ENCODE data around the gene GRAMD1B.

Gene GRAMD1B

DNA sequence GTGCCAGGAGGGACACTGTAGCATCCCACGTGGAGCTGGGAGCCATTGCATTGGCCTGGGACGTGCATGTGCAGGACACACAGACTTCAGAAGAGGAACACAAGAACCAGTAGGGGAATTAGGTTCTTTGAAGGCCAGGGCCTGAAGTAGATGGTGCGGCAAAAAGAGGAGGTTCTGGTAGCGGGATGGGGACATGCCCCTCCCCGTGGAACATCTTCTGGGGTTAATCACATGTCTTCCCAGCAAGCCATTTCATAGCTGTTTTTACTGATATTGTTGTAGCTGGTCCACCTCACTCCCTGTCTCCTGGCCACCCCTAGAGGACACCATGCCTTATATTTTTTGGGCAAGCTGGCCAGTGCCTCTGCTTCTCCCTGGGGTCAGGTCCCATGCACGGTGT, 150.1 kb downstream of the GRAMD1B start:
- peaks cover 8% of the 10 kb centered on the region for H3K4me1 ChIP-seq (ENCODE audit: insufficient read depth, low read length, poor library complexity, severe bottlenecking)
- no peaks in the 10 kb centered on the region for H3K79me2 ChIP-seq (ENCODE audit: insufficient read depth, low read length)
- no peaks in the 10 kb centered on the region for H3K9me3 ChIP-seq (ENCODE audit: insufficient read depth, low read depth, low read length)
- TF ChIP-seq, protein P1, sequence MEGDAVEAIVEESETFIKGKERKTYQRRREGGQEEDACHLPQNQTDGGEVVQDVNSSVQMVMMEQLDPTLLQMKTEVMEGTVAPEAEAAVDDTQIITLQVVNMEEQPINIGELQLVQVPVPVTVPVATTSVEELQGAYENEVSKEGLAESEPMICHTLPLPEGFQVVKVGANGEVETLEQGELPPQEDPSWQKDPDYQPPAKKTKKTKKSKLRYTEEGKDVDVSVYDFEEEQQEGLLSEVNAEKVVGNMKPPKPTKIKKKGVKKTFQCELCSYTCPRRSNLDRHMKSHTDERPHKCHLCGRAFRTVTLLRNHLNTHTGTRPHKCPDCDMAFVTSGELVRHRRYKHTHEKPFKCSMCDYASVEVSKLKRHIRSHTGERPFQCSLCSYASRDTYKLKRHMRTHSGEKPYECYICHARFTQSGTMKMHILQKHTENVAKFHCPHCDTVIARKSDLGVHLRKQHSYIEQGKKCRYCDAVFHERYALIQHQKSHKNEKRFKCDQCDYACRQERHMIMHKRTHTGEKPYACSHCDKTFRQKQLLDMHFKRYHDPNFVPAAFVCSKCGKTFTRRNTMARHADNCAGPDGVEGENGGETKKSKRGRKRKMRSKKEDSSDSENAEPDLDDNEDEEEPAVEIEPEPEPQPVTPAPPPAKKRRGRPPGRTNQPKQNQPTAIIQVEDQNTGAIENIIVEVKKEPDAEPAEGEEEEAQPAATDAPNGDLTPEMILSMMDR (conservative IDR thresholded peaks at IDR 0.05; ENCODE audit: low read length) = no peak
- no peak for TF ChIP-seq EZH2phosphoT487 (IDR thresholded peaks at IDR 0.05; ENCODE audit: borderline replicate concordance)
- H3F3A ChIP-seq (ENCODE audit: low read depth) = no peaks in the 10 kb centered on the region
- no peaks in the 10 kb centered on the region for H4K20me1 ChIP-seq (ENCODE audit: insufficient read depth, low read length, poor library complexity, severe bottlenecking)
- no peak overlapping the region for H3K4me3 ChIP-seq (ENCODE audit: low read length, poor library complexity, severe bottlenecking)
- no peak overlapping the region for H2AFZ ChIP-seq (ENCODE audit: low read length)
- no peak overlapping the region for H3K9ac ChIP-seq (ENCODE audit: low read depth, low read length, poor library complexity, severe bottlenecking)
- peaks cover 42% of the 10 kb centered on the region; the same call in 1 of the 2 replicates for H3K36me3 ChIP-seq (ENCODE audit: insufficient read depth, low read length)
- H3K27me3 ChIP-seq (ENCODE audit: insufficient read depth, low read length, poor library complexity, severe bottlenecking) = no peaks in the 10 kb centered on the region
- no peaks in the 10 kb centered on the region for H3K9me2 ChIP-seq (replicated peaks; ENCODE audit: low read depth, low read length)
- no peak overlapping the region for H3K4me2 ChIP-seq (ENCODE audit: low read depth, low read length, poor library complexity, severe bottlenecking)

DNA sequence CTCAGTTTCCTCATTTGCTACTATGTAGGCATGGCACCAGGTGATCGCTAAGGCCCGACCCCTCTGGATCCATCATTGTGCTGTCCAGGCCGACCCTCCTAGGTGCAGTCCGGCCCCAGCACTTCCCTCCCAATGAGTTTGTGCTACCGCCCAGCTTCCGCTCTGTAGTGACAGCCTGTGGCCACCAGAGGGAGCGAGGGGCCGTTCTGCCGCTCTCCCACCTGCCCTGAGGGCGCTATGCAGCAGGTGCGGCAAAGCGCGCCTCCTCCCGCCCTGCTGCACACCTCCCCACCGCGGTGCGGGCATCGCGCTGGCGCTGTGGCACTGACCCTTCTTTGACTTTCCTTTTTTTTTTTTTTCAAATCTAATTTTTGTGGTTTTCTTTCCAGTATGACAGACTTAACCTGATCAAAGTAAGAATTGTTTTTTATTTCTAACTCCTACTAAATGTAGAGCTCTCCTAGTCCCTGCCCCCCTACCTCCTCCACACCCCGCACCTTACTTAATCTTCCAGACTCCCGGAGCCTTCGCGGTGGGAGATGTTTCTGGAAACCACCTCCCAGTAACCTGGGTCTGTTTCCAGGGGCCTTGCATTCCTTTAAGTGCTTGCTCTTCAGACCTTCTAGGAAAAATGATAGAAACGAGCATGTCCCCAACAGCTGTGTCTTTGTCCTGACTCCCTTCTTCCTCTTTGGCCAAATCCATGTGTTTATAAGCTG, 150.6 kb downstream of the GRAMD1B start:
- Histone ChIP-seq H3K4me1 (ENCODE audit: insufficient read depth, low read length, poor library complexity, severe bottlenecking) (peaks cover 8% of the 10 kb centered on the region), H3K4me3 (ENCODE audit: low read length, poor library complexity, severe bottlenecking) (no peak overlapping the region), H3K27me3 (ENCODE audit: insufficient read depth, low read length, poor library complexity, severe bottlenecking) (no peaks in the 10 kb centered on the region), H3K36me3 (ENCODE audit: insufficient read depth, low read length) (peaks cover 42% of the 10 kb centered on the region; the same call in 1 of the 2 replicates), H3K9me2 (replicated peaks; ENCODE audit: low read depth, low read length) (no peaks in the 10 kb centered on the region), H2AFZ (ENCODE audit: low read length) (no peak overlapping the region), H3K9me3 (ENCODE audit: insufficient read depth, low read depth, low read length) (no peaks in the 10 kb centered on the region), H3F3A (ENCODE audit: low read depth) (no peaks in the 10 kb centered on the region), H3K79me2 (ENCODE audit: insufficient read depth, low read length) (no peaks in the 10 kb centered on the region), H3K4me2 (ENCODE audit: low read depth, low read length, poor library complexity, severe bottlenecking) (no peak overlapping the region), H3K9ac (ENCODE audit: low read depth, low read length, poor library complexity, severe bottlenecking) (no peak overlapping the region), H4K20me1 (ENCODE audit: insufficient read depth, low read length, poor library complexity, severe bottlenecking) (no peaks in the 10 kb centered on the region)
- no peak for TF ChIP-seq EZH2phosphoT487 (IDR thresholded peaks at IDR 0.05; ENCODE audit: borderline replicate concordance)
- TF ChIP-seq, protein P1 (conservative IDR thresholded peaks at IDR 0.05; ENCODE audit: low read length) = peak; percentile 69

DNA sequence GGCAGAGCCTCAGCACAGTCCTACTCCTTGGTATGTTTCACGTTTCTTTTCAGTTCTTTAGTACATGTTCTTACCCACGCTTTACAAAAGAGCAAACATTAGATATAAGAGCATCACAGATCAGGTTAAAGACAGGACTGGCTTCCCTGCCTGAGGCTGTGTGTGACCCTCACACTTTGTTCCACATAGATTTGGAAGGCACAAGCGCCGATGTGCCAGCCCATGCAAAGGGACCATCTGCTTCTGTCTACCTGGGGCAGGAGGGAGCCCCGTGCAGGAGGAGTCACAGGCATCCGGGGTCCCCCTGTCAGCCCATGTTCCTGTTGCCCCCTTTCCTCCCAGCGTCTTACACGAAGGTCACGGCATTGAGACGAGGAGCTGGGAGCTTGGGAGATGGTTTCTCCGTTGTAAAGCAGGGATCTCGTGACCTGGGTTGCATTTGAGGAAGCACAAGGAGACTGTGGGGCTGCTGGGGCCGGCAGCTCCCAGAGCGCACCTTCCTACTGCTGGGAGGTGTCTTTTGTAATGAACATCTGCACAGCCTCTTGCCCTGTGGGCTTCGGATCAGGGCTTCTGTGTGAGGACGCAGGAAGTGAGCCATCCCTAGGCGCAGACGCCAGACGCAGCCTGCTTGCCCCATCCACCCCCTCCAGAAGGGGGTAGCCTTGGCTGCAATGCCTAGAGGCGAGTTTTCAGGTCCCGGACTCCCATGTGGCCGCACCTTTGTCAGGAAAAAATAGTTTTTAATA, 151.8 kb downstream of the GRAMD1B start:
- no peak overlapping the region for H3K4me3 ChIP-seq (ENCODE audit: low read length, poor library complexity, severe bottlenecking)
- TF ChIP-seq, protein P1 (conservative IDR thresholded peaks at IDR 0.05; ENCODE audit: low read length) = no peak
- TF ChIP-seq EZH2phosphoT487 (IDR thresholded peaks at IDR 0.05; ENCODE audit: borderline replicate concordance) = no peak

More for the DNA sequence above, 151.8 kb downstream of the GRAMD1B start:
- Histone ChIP-seq H3K27me3 (ENCODE audit: insufficient read depth, low read length, poor library complexity, severe bottlenecking) (no peaks in the 10 kb centered on the region), H3K9ac (ENCODE audit: low read depth, low read length, poor library complexity, severe bottlenecking) (no peak overlapping the region), H2AFZ (ENCODE audit: low read length) (no peak overlapping the region), H3F3A (ENCODE audit: low read depth) (no peaks in the 10 kb centered on the region), H3K36me3 (ENCODE audit: insufficient read depth, low read length) (peaks cover 42% of the 10 kb centered on the region; the same call in 1 of the 2 replicates), H3K9me3 (ENCODE audit: insufficient read depth, low read depth, low read length) (no peaks in the 10 kb centered on the region), H3K4me2 (ENCODE audit: low read depth, low read length, poor library complexity, severe bottlenecking) (no peak overlapping the region), H3K79me2 (ENCODE audit: insufficient read depth, low read length) (no peaks in the 10 kb centered on the region), H3K9me2 (replicated peaks; ENCODE audit: low read depth, low read length) (no peaks in the 10 kb centered on the region), H4K20me1 (ENCODE audit: insufficient read depth, low read length, poor library complexity, severe bottlenecking) (no peaks in the 10 kb centered on the region), H3K4me1 (ENCODE audit: insufficient read depth, low read length, poor library complexity, severe bottlenecking) (peaks cover under 1% of the 10 kb centered on the region)

Data from Loucy (cell line).